ENCODE data around the gene HHIP.

HHIP gene, protein sequence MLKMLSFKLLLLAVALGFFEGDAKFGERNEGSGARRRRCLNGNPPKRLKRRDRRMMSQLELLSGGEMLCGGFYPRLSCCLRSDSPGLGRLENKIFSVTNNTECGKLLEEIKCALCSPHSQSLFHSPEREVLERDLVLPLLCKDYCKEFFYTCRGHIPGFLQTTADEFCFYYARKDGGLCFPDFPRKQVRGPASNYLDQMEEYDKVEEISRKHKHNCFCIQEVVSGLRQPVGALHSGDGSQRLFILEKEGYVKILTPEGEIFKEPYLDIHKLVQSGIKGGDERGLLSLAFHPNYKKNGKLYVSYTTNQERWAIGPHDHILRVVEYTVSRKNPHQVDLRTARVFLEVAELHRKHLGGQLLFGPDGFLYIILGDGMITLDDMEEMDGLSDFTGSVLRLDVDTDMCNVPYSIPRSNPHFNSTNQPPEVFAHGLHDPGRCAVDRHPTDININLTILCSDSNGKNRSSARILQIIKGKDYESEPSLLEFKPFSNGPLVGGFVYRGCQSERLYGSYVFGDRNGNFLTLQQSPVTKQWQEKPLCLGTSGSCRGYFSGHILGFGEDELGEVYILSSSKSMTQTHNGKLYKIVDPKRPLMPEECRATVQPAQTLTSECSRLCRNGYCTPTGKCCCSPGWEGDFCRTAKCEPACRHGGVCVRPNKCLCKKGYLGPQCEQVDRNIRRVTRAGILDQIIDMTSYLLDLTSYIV

DNA sequence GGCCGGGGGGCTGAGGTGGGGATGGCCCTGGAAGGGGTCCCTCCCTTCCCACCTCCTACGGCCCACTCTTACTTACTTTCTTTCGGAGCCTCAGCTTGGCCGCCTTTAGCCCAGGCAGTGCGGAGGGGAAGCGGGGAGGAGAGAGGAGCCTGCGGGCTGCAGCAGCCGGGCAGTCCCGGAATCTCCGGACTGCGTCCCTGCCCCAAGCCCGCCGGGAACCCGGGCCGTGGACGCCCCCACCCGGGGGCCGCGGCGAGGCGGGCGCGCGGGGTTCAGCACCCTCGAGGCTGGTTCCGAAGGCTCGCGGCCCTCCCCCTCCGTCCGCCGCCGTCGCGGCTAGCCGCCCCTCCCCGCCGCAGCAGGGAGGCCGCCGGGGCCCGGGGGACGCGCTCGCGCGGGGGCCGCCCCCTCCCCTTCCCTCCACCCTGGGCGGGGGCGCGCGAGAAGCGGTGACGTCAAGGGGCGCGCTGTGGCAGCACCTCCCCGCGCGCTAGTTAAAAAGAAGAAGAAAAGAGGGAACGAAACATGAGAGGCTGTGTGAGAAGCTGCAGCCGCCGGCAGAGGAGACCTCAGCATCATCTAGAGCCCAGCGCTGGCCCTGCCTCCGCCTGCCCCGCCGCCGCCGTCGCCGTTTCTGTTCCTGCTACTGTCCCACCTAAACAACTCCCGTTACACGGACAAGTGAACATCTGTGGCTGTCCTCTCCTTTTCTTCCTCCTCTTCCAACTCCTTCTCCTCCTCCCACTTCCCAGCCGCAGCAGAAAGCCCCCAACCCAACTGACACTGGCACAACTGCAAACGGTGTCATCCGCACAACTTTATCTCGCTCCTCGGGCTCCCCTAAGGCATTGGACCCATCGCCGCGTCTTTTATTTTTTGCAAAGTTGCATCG, at the start of gene HHIP:
HHIP (plus strand) TSS at position 526 of the 892 bp plus-strand sequence. CDS start 520 bp downstream, outside the sequence.
- in situ Hi-C loops (cut with MboI; ENCODE audit: low sequenced_read_pairs) = loop anchor here (10.0 kb wide), 1 partner anchor 119 kb away; no protein-coding TSS in a partner anchor
- peak within 1 kb of the TSS; percentile 40 for H3K4me3 ChIP-seq
- no peaks in the 10 kb centered on the region for H3K36me3 ChIP-seq (replicated peaks)
- H3K9me3 ChIP-seq = no peaks in the 10 kb centered on the region
- peak; percentile 73 to 75 for DNase-seq (ENCODE audit: low spot score in 2 of 2)
- no peaks in the 10 kb centered on the region for H3K27me3 ChIP-seq (ENCODE audit: low read depth)
- peaks cover 31% of the 10 kb centered on the region for H3K4me1 ChIP-seq

DNA sequence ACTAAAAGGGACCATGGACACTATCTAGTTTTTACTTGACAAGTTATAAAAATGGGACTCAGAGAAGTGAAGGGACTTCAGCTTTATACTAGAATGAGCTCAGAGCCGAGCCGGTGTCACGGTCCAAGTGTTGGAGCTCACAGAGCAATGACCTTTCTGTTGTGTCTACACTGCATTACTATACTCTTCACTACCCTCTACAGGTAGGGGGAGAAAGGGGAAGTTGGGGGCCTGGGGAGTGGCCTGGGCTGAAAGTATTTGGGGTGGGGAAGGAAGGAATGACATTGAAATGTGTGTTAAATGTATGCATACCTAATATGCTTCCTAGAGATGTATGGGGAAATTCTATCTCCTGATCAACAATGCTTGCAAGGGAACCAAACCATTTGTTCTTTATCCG, 48.8 kb upstream of the HHIP start:
- DNase-seq (ENCODE audit: low spot score in 2 of 2) = no peak
- in situ Hi-C loops (cut with MboI; ENCODE audit: low sequenced_read_pairs) = no loop called here
- Histone ChIP-seq H3K4me3 (no peak overlapping the region), H3K4me1 (no peaks in the 10 kb centered on the region), H3K27me3 (ENCODE audit: low read depth) (no peaks in the 10 kb centered on the region), H3K9me3 (no peaks in the 10 kb centered on the region), H3K36me3 (replicated peaks) (no peaks in the 10 kb centered on the region)

DNA sequence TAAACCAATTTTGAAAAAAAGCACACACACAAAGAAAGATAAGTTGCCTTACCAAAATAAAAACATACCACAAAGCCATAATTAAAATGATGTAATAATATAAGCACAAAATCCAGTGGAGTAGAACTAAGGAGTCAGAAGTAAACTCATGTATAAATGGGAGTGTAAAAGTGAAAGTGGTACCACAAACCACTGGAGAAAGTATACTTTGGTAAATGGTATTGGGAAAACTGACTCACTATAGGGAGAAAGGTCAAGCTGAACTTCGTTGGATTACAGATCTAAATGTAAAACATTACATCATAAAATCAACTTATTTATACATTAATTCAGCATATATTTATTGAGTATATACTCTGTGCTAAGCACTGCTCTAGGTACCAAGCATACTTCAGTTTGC, 46.3 kb upstream of the HHIP start:
- DNase-seq (ENCODE audit: low spot score in 2 of 2) = no peak
- no peaks in the 10 kb centered on the region for H3K9me3 ChIP-seq
- H3K36me3 ChIP-seq (replicated peaks) = no peaks in the 10 kb centered on the region
- no peaks in the 10 kb centered on the region for H3K27me3 ChIP-seq (ENCODE audit: low read depth)
- in situ Hi-C loops (cut with MboI; ENCODE audit: low sequenced_read_pairs) = no loop called here
- H3K4me3 ChIP-seq = no peak overlapping the region
- H3K4me1 ChIP-seq = no peaks in the 10 kb centered on the region

DNA sequence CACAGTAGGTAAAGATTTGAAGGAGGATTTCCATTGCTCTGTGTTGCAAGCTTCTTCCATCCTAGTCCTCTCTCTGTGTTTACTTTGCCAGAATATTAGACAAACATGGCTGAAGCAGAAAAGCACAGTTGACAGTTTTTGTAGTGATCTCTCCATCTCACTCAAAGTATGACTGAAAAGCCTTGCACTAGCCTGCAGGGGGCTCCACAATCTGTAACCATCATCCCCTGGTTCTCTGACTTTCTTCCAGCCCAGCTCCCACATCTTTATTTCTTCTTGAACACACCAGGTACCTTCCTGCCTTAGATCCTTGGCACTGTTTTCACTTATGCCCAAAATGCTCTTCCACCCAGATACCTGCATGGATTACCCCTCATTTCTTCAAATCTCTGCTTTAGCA, 34.1 kb upstream of the HHIP start:
- Histone ChIP-seq H3K36me3 (replicated peaks) (no peaks in the 10 kb centered on the region), H3K4me3 (no peak overlapping the region), H3K27me3 (ENCODE audit: low read depth) (no peaks in the 10 kb centered on the region), H3K4me1 (no peaks in the 10 kb centered on the region), H3K9me3 (no peaks in the 10 kb centered on the region)
- in situ Hi-C loops (cut with MboI; ENCODE audit: low sequenced_read_pairs) = no loop called here
- DNase-seq (ENCODE audit: low spot score in 2 of 2) = peak; percentile 58 to 60

DNA sequence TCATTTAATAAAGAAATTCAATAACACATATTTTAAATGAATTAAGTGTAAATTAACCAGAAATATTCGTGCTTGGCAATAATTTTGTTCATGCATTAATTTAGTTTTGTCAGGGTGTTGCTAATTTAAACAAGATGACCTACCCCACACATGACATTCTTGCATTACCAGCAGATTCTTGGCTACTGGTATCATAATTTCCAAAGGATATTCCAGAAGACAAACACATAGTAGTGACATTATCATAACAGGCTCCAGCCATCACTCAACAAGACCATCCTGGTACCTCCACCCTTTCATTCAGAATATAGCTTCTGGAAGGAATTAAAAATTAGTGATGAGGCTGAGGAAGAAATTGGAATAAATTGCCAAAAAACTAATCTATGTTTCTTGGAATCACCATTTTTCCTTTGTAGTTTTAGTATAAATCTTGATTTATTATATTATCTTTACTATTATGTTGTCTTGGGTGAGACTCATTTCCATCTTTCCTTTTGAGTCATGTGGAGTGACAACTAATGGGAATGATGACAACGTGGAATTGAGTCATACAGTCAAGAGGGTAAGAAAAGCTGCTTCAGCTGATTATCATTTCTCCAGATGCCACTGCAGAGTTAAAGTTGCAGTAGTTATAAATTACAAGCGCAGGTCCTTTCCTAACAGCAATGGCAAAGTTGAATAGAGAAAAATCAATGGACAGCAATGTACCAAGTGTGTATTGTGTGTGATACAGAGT, 30.9 kb upstream of the HHIP start:
- Histone ChIP-seq H3K27me3 (ENCODE audit: low read depth) (no peaks in the 10 kb centered on the region), H3K36me3 (replicated peaks) (no peaks in the 10 kb centered on the region), H3K4me1 (no peaks in the 10 kb centered on the region), H3K9me3 (no peaks in the 10 kb centered on the region), H3K4me3 (no peak overlapping the region)
- in situ Hi-C loops (cut with MboI; ENCODE audit: low sequenced_read_pairs) = no loop called here
- no peak for DNase-seq (ENCODE audit: low spot score in 2 of 2)

DNA sequence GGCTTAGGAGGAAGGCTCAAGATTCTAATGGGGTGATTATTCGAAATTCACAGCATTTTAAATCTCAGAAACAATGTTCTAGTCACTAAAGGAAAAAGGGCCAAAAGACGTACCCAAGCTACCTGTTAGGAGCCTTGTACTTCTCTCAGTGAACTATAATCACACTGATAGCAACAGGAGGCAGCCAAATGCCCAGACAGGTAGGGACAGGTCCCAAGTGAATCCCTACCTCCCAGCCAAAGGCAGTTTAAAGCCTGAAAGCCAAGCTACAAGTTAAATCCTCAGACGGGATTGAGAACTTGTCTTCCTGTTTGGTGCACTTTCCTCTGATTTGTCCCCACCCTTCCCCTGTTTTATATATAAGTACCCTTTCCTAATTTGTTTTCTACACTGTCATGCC, 24.3 kb upstream of the HHIP start:
- Histone ChIP-seq H3K9me3 (no peaks in the 10 kb centered on the region), H3K27me3 (ENCODE audit: low read depth) (no peaks in the 10 kb centered on the region), H3K36me3 (replicated peaks) (no peaks in the 10 kb centered on the region), H3K4me3 (no peak overlapping the region), H3K4me1 (no peaks in the 10 kb centered on the region; the same call in 1 of the 2 replicates)
- in situ Hi-C loops (cut with MboI; ENCODE audit: low sequenced_read_pairs) = no loop called here
- no peak for DNase-seq (ENCODE audit: low spot score in 2 of 2)

DNA sequence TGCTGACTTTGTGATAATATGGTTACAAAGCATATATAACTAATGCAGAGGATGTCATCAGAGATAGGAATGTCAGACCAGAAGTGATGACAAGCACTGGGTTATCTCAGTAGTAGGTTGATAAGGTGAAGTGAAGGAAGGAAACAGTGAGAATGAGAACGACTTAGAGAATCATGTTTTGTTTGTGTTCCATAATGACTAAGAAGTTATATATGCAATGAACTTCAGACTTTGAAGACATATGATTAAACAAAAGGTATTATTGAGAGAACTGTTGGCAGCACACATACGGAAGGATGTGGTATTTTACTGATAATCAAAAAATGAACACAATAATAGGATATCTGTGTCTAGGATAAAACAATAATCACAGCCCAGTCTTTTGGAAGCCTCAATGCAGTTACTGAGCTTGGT, 18.3 kb upstream of the HHIP start:
- in situ Hi-C loops (cut with MboI; ENCODE audit: low sequenced_read_pairs) = no loop called here
- no peak for DNase-seq (ENCODE audit: low spot score in 2 of 2)

DNA sequence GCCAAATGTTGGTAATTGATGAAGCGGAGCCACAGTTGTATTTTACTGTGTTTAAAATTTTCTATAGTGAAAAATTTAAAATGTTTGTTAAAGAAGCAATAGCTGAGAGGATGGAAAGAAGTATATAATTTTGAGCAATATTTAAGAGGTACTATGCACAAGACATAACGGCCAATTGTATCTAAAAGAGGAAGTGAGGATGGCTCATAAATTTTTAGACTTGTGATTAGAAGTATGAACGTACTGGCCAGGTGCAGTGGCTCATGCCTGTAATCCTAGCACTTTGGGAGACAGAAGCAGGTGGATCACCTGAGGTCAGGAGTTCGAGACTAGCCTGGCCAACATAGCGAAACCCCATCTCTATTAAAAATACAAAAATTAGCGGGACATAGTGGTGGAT, 12.7 kb upstream of the HHIP start:
- DNase-seq (ENCODE audit: low spot score in 2 of 2) = no peak
- peaks cover 5% of the 10 kb centered on the region for H3K4me1 ChIP-seq
- in situ Hi-C loops (cut with MboI; ENCODE audit: low sequenced_read_pairs) = no loop called here

More for the DNA sequence above, 18.3 kb upstream of the HHIP start:
- no peaks in the 10 kb centered on the region for H3K9me3 ChIP-seq
- H3K4me3 ChIP-seq = no peak overlapping the region
- no peaks in the 10 kb centered on the region for H3K36me3 ChIP-seq (replicated peaks)
- H3K27me3 ChIP-seq (ENCODE audit: low read depth) = peaks cover 4% of the 10 kb centered on the region; the same call in 1 of the 2 replicates
- H3K4me1 ChIP-seq = no peaks in the 10 kb centered on the region; the same call in 1 of the 2 replicates

DNA sequence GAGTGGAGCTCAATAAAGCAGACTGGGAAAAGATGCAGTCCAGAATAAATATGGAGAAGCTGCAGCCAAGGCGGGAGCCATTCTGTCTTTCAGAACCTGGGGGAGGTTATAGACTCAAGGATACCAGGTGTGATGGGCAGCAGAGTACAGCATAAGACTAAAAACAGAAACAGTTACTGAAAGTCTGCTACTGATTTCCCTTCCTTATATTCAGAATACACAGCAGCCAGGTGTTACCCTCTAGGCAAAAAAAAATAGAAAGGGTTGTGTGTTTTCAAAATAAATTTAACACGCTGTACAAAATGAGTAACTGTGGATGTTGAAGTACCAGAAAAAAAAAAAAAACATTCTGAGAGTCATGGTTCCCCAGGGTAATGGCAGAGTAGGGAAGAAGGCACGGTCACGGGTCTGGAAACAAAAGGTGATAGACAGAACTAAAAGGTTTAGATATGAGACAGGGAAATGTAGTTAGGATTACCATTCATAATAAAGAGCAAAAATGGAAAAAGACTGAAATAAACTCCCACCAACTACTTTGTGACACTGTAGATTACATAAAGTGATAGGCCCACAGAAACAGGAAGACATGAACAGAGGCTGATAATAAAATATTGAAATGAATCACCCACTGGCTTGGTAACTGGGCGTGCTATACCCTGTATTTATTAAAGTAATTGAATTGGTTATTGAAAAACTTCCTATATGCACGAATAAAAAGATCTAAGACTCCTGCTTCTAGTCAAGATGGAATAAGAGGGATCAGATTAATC, 10.8 kb upstream of the HHIP start:
- in situ Hi-C loops (cut with MboI; ENCODE audit: low sequenced_read_pairs) = no loop called here

More for the DNA sequence above, 12.7 kb upstream of the HHIP start:
- no peak overlapping the region for H3K4me3 ChIP-seq
- H3K27me3 ChIP-seq (ENCODE audit: low read depth) = peaks cover 4% of the 10 kb centered on the region; the same call in 1 of the 2 replicates
- H3K9me3 ChIP-seq = no peaks in the 10 kb centered on the region
- no peaks in the 10 kb centered on the region for H3K36me3 ChIP-seq (replicated peaks)

DNA sequence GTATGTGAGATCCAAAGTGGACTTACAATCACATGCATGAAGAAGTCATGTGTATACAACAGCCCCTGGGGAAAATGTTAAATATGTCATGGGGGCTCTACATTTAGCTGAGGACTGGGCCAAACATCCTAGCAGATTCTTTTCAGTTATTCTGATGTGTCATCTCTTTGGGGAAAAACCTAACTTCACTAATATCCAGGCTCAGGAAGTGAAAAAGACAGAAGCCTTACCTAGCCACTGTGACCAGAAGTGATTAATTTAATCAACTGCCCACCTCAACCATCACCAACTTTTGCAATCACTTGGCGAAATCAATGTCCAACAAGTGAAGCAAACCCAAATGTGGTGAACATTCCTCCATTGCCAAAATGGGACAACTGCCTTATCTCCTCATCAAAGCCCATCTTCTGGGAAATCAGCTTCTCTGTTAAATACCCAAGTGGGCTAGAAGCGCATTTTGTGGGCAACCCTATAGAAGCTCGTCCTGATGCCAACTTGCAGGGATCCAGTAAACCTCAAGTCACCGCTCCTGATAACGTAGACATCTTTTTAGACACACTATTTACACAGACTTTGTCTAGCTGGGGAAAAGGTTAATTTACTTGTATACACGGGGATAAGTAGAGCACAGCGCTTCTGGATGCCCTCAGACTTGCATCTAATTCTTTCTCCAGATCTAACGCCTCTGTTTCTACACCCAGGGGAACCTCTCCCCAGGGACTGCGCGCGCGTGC, 1.4 kb upstream of the HHIP start:
- Histone ChIP-seq H3K9me3 (no peaks in the 10 kb centered on the region), H3K4me3 (no peak overlapping the region), H3K27me3 (ENCODE audit: low read depth) (no peaks in the 10 kb centered on the region), H3K4me1 (peaks cover 18% of the 10 kb centered on the region), H3K36me3 (replicated peaks) (no peaks in the 10 kb centered on the region)
- no peak for DNase-seq (ENCODE audit: low spot score in 2 of 2)
- in situ Hi-C loops (cut with MboI; ENCODE audit: low sequenced_read_pairs) = loop anchor here (10.0 kb wide), 1 partner anchor 120 kb away; no protein-coding TSS in a partner anchor

More for the DNA sequence above, 10.8 kb upstream of the HHIP start:
- Histone ChIP-seq H3K27me3 (ENCODE audit: low read depth) (peaks cover 4% of the 10 kb centered on the region; the same call in 1 of the 2 replicates), H3K4me1 (peaks cover 16% of the 10 kb centered on the region), H3K36me3 (replicated peaks) (no peaks in the 10 kb centered on the region), H3K9me3 (no peaks in the 10 kb centered on the region), H3K4me3 (no peak overlapping the region)
- no peak for DNase-seq (ENCODE audit: low spot score in 2 of 2)

DNA sequence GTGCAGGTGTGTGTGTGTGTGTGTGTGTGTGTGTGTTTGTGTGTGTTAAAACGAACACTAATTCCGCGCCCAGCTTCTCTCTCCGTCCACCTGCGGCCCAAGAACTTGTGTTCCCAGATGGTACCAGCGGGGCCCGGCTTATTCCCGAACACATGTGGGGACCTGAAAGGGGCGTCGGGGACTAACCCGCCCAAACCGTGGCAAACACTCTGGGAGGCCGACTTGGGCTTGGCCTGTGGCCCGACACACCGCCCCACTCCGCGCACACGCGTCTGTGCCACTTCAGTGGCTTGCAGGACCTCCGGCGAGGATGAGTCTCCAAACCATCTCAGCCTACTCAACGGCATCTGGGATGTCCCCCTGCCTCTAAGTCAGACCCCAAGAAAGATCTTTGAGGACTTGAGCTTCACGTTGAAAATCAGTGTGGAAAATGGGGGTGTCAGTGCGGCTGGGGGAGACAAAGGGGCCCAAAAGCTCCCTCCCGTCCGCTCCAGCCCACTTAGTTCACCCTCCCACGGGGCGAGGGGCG, 790 bp upstream of the HHIP start:
- H3K4me3 ChIP-seq = peak overlapping the region; percentile 40
- no peak for DNase-seq (ENCODE audit: low spot score in 2 of 2)
- no peaks in the 10 kb centered on the region for H3K27me3 ChIP-seq (ENCODE audit: low read depth)
- H3K36me3 ChIP-seq (replicated peaks) = no peaks in the 10 kb centered on the region
- in situ Hi-C loops (cut with MboI; ENCODE audit: low sequenced_read_pairs) = loop anchor here (10.0 kb wide), 1 partner anchor 120 kb away; no protein-coding TSS in a partner anchor
- H3K4me1 ChIP-seq = peaks cover 24% of the 10 kb centered on the region
- no peaks in the 10 kb centered on the region for H3K9me3 ChIP-seq
